Choroid plexus epithelial cell (primary cell): ENCODE results near the gene RABGAP1L.
A peak's percentile ranks its signal among the peaks of the same experiment; 100 is the strongest.

ENCODE experiments used
- DNase-seq: peaks from one replicate; pipeline ENCODE4 v3.0.0-alpha.2; 2010; ENCODE audit warnings: low read depth
- H3K4me3 ChIP-seq: 2 replicates; pipeline ENCODE4 v1.5.1; 2011; ENCODE audit warnings: low read depth, mild to moderate bottlenecking, control low read depth, low read length, moderate library complexity
- CTCF ChIP-seq: conservative IDR thresholded peaks from 2 replicates; pipeline ENCODE4 v1.5.1; 2011; ENCODE audit warnings: low read depth, mild to moderate bottlenecking, control low read depth, inconsistent platforms, low read length, moderate library complexity

RABGAP1L gene

DNA sequence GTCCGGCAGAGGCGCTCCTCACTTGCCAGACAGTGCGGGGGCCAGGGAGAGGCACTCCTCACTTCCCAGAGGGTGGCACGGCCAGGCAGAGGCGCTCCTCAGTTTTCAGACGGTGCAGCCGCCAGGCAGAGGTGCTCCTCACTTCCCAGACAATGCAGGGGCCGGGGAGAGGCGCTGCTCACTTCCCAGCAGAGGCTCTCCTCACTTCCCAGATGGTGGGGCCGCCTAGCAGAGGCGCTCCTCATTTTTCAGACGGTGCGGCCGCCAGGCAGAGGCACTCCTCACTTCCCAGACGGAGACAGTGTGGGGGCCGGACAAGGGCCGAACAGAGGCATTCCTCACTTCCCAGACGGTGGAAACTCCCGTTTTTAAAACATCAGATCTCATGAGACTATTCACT is 602.0 kb downstream of the RABGAP1L start:
- TF ChIP-seq CTCF = no peak
- no peak overlapping the region for H3K4me3 ChIP-seq
- DNase-seq = no peak

DNA sequence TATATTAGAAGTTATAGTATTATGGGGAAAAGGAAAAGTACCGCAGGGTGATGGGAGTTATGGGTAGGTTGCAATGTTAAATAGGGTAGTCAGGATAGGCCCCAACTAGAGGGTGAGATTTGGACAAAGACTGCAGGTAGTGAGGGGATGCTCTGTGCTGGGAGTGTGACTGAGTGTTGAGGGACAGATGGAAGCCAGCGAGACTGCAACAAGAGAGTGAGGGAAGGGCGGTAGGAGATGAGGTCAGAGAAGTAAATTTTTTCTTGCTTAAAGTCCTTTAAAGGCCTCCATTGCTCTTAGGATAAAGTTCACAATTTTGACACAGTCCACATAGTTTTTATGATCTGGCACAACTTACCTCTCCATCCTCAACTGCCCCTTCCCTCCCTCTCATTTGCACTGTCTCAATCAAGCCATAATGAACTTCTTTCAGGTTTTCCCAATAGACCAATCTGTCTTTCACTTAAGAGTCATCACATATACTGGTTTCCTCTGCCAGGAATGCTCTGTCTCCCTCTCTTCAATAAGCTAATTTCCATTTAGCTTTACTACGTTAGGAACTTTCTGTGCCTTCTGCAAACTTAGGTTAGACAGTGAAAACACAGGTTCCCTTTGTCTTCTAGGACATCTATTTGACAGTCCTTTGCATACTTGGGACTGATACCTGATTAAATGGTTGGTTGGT is 602.7 kb downstream of the RABGAP1L start:
- no peak for DNase-seq
- H3K4me3 ChIP-seq = no peak overlapping the region
- no peak for TF ChIP-seq CTCF

GRCh38 chr1:174764191-174764590 is 604.9 kb downstream of the RABGAP1L start:
- no peak overlapping the region for H3K4me3 ChIP-seq
- DNase-seq = no peak
- TF ChIP-seq CTCF = no peak

DNA sequence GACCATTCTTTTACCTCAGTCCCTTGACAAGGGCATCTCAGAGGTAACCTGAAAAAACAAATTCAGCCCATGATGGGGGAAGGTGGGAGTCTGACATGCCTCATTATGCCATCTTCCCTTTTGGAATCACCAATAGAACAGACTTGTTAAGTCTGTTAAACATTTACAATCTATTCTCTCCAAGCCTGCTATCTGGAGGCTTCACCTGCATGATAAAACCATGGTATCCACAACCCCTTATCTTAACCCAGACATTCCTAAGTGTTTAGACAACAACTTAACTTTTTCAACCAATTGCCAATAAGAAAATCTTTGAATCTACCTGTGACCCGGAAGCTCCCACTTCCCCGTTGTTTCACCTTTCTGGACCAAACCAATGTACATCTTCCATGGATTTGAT is 607.4 kb downstream of the RABGAP1L start:
- DNase-seq = no peak
- no peak for TF ChIP-seq CTCF
- H3K4me3 ChIP-seq = no peak overlapping the region

DNA sequence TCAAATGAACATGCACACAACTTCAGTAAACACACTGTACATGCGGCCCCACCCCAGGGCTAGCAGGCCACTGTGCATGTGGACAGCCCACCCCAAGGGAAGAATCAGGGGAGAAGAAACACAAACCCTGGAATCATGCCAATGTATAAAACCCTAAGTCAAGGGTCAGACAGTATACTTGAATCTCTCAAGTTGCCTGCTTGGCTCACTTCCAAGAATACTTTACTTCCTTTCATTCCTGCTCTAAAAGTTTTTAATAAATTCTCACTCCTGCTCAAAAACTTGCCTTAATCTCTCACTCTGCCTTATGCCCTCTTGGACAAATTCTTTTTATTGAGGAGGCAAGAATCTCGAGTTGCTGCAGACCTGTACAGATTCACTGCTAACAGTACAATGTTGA is 609.2 kb downstream of the RABGAP1L start:
- DNase-seq = no peak
- no peak for TF ChIP-seq CTCF
- H3K4me3 ChIP-seq = no peak overlapping the region

- no peak overlapping the region for H3K4me3 ChIP-seq
- DNase-seq = no peak
- no peak for TF ChIP-seq CTCF
These were observed 609.6 kb downstream of the RABGAP1L start for GRCh38 chr1:174768949-174769348.

GRCh38 chr1:174769961-174770549 is 610.7 kb downstream of the RABGAP1L start:
- peak; percentile 66 for TF ChIP-seq CTCF
- DNase-seq = peak; percentile 76
- H3K4me3 ChIP-seq = no peak overlapping the region
